ENCODE measurements around the gene ITGAL.

ITGAL gene

GRCh38 chr16:30569746-30570635 lies 97.4 kb downstream of the ITGAL start:
- DNase-seq = no peak

DNA sequence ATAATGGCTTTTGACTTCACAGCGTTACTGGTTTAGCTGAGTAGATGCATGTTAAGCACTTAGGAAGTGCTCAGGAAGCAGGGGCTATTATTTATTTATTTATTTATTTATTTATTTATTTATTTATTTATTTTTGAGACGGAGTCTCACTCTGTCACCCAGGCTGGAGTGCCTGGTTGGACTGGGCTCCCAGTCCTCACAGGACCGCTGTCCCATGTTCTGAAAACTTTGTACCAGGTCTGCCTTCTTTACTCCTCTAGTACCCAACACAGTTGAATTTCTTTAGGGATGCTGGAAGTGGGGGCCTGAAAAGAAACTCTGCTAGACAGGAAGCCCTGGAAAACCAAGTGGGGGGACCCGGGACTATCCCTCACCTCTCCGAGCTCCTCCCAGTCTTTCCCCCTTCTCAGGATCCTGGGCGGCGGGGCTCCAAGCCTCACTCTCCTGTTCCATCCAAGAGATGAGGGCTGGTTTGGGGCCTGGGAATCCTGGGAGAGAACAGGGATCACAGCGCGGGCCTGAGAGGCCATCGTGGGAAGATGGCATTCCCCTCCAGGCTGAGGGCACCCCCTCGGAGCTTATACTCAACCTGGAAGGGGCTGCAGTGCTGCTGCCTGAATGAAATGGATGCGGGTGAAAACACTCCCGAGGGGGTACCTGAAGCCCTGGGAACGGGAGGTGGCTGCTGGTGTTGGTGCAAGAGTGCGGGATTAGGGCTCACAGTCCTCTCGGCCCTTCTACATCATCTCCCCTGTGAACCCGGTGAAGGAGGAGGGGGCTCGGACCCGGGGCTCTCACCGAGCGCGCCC lies 98.3 kb downstream of the ITGAL start:
- no peak for DNase-seq

DNA sequence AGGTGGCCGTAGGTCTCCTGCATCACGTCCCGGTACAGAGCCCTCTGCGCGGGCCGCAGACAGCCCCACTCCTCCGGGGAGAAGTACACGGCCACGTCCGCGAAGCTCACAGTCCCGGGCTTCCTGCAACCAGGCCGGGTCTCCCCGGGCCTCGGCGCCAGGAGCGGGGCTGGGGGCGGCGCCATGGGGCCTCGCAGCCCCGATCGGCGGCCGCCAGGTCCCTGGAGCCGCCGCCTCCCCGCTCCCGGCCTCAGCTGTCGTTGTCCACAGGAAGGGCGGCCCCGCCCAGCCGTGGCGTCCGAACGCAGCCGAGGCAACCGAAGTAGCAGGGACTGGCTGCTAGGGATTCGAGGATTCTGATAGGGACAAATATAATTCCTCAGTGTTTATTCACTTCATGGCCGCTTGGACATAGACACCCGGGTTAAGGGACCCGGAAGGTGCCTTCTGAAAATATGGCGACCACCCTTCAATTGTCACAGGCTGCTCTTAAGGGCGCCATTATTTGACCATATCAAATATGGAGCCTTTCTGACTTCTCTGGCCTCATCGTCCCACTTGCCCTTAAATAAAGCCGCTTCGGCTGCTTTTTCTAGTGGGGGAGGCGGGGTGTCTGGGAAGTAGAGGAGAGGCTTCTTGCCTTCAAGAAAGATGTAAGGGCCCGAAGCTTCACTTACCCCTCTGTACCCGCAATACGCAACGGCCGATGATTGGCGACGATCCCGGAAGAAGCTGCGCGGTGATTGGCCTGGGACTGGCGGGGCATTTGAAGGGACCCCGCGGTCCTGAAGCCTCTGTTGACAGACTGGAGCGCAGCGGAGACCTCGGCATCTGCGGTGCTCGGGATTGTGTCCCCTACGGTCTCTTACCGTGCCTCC lies 99.1 kb downstream of the ITGAL start, which contains the start of gene ZNF688:
ZNF688 (minus strand) TSS at position 270 of the 878 bp plus-strand sequence; CDS start at position 185, 85 bp downstream.
- peak; percentile 67 for DNase-seq

All from activated gamma-delta T cell (primary cell).